GM19239 (cell line): ENCODE results near the gene CACNB2.
"Not testable (repeated sequence)": the region's sequence is repeated elsewhere in the genome, so short reads cannot be mapped to it uniquely, and the experiment has no call there.

Source experiments
- DNase-seq: peaks from one replicate; pipeline ENCODE4 v3.0.0; 2011; ENCODE audit warnings: low spot score; ENCODE audit not compliant: insufficient read length
- FAIRE-seq: peaks from 2 replicates; lab custom pipeline; 2011; peaks lifted over from hg19 to GRCh38; lab: Jason Lieb, UNC

The CACNB2 gene

DNA sequence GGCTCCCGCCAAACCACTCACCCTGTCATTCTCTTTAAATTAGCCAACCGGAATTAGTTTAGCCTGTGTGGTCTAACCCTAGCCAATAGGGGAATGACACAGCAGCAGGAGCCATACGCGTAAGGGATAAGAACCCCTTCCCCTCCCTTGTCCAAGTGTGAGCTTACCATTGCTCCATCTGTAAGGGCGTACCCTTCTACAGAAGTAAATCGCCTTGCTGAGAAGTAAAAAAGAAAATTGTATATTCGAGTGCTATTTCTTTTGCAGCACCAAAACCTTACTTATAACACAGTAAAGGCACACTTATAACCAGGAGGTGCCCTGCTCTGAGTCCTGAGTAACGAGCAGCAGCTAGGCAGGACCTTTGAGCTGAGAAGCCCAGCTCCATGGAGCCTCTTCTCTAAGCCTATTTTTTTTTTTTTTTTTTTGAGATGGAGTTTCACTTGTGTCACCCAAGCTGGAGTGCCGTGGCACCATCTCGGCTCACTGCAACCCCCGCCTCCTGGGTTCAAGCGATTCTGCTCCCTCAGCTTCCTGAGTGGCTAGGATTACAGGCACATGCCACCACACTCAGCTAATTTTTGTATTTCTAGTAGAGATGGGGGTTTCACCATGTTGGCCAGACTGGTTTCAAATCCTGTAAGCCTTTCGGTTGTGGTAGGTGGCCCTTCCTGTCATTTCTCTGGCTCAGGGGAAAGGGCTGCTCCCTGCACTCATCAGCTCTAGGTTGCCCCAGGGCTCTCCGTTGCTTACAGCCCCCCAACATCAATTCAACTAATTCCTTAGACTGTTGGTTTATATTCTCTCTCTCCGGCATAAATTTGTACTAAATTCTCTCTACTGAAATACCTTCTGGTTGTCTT, 437.8 kb downstream of the CACNB2 start:
- FAIRE-seq: no peak
- DNase-seq: no peak

DNA sequence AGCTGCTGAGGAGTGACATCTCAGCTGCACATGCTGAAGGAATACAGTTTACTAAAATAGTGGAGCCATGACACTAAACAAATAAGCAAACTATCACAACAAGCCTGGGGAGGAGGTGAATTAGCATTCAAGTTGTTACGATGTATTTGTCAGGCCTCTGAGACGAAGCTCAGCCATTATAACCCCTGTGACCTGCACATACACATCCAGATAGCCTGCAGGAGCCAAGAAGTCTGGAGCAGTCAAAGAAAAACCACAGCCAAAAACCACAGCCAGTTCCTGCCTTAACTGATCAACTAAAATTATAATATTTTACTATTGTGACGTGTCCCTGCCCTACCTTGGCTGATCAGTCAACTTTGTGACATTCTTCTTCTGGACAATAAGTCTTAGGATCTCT, 442.6 kb downstream of the CACNB2 start:
- FAIRE-seq: no peak
- no peak for DNase-seq

- DNase-seq: no peak
- FAIRE-seq: peak; percentile 53
Observed at GRCh38 chr10:18583575-18584270, 443.5 kb downstream of the CACNB2 start.

DNA sequence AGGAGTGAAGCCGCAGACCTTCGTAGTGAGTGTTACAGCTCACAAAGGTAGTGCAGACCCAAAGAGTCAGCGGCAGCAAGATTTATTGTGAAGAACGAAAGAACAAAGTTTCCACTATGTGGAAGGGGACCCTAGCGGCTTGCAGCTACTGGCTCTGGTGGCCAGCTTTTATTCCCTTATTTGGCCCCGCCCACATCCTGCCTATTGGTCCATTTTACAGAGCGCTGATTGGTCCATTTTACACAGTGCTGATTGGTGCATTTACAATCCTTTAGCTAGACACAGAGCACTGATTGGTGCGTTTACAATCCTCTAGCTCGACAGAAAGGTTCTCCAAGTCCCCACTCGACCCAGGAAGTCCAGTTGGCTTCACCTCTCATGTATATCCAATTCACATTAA, 446.4 kb downstream of the CACNB2 start:
- not testable (repeated sequence) for DNase-seq, FAIRE-seq

DNA sequence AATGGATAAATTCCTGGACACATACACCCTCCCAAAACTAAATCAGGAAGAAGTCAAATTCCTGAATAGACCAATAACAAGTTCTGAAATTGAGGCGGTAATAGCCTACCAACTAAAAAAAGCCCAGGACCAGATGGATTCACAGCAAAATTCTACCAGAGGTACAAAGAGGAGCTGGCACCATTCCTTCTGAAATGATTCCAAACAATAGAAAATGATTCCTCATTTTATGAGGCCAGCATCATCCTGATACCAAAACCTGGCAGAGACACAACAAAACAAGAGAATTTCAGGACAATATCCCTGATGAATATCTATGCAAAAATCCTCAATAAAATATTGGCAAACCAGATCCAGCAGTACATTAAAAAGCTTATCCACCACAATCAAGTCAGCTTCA, 450.9 kb downstream of the CACNB2 start:
- FAIRE-seq, DNase-seq: not testable (repeated sequence)
